Stimulated activated CD8-positive, alpha-beta memory T cell treated with anti-CD3 and anti-CD28 coated beads, Interleukin-12 subunit alpha, Interleukin-12 subunit beta, amount 100 ng/mL, for 1 hour (primary cell): ENCODE results near the gene SETD1A.

Experiments used
- DNase-seq: peaks from one replicate; pipeline ENCODE4 v3.0.0-alpha.2; 2020; ENCODE audit warnings: low read depth

SETD1A gene

GRCh38 chr16:30982548-30983288 lies 25.2 kb downstream of the SETD1A start:
- DNase-seq = no peak

- no peak for DNase-seq
Observed at GRCh38 chr16:30983289-30983889, 25.8 kb downstream of the SETD1A start.

GRCh38 chr16:30983898-30984610 lies 26.5 kb downstream of the SETD1A start:
- DNase-seq = no peak

- DNase-seq = peak; percentile 70
Observed at GRCh38 chr16:30984669-30985400, 27.3 kb downstream of the SETD1A start, which contains the start of gene HSD3B7. HSD3B7 (plus strand) TSS chr16:30985207; CDS start chr16:30985659, 452 bp downstream.

GRCh38 chr16:30985401-30986128 lies 28.0 kb downstream of the SETD1A start:
- DNase-seq = no peak

- DNase-seq = no peak
Observed at GRCh38 chr16:30986129-30986991, 28.8 kb downstream of the SETD1A start.

GRCh38 chr16:30987581-30988190 lies 30.1 kb downstream of the SETD1A start:
- DNase-seq = no peak

GRCh38 chr16:30989469-30990047 lies 32.0 kb downstream of the SETD1A start:
- no peak for DNase-seq

GRCh38 chr16:30990105-30990504 lies 32.6 kb downstream of the SETD1A start:
- no peak for DNase-seq

- no peak for DNase-seq
Observed at GRCh38 chr16:30991052-30991451, 33.5 kb downstream of the SETD1A start.

GRCh38 chr16:30992276-30992780 lies 34.8 kb downstream of the SETD1A start:
- DNase-seq = no peak

- DNase-seq = no peak
Observed at GRCh38 chr16:30992931-30993816, 35.6 kb downstream of the SETD1A start.

GRCh38 chr16:30995927-30996323 lies 38.4 kb downstream of the SETD1A start:
- no peak for DNase-seq

GRCh38 chr16:30996324-30996984 lies 38.9 kb downstream of the SETD1A start:
- DNase-seq = no peak

GRCh38 chr16:30996985-30997724 lies 39.6 kb downstream of the SETD1A start:
- peak; percentile 70 for DNase-seq

- no peak for DNase-seq
Observed at GRCh38 chr16:30997725-30998711, 40.5 kb downstream of the SETD1A start.
